HepG2 (cell line): Measurements from ENCODE around the gene PTPDC1. TPM values are rescaled to one million over a fixed set of nuclear protein-coding genes. Genes with fewer than 3 reads are reported as not detected.

Source experiments
- ATAC-seq: fragments of 200-7000 bp; cut with Tn5 transposase; 3 replicates; pipeline ENCODE4 v1.9.1; 2020; ENCODE audit warnings: mild to moderate bottlenecking, moderate library complexity
- BruUV-seq: library from RNA; stranded (reverse); fragments of 400-500 nt; replicated peaks from 2 replicates; lab custom pipeline; 2021; lab: Mats Ljungman, UMichigan
- CTCF ChIA-PET: fragments of 300-600 bp; formaldehyde crosslinking; extraction: SDS; loops from one replicate; lab custom pipeline; 2021; ENCODE audit warnings: low total read pairs, inconsistent platforms, low intra/inter-chr PET ratio; lab: Yijun Ruan, JAX
- POLR2A ChIA-PET: fragments of 350-600 bp; sonication (Branson Sonifier 250); formaldehyde crosslinking; loops from one replicate; lab custom pipeline; 2020; ENCODE audit warnings: antibody characterized with exemption, inconsistent platforms; lab: Yijun Ruan, JAX
- DNase-seq: peaks from one replicate; pipeline ENCODE4 v3.0.0-alpha.2; 2015; ENCODE audit warnings: low spot score
- FAIRE-seq: peaks from 3 replicates; lab custom pipeline; 2011; peaks lifted over from hg19 to GRCh38; lab: Jason Lieb, UNC
- H2AFZ ChIP-seq: one replicate; pipeline ENCODE4 v1.6.1; 2011; ENCODE audit warnings: low read length, inconsistent platforms
- H3K27ac ChIP-seq: fragments of 300-600 bp; 3 replicates; pipeline ENCODE4 v1.8.0; 2011; ENCODE audit warnings: mixed run types, mild to moderate bottlenecking, mixed read lengths, low read length, inconsistent platforms; ENCODE audit not compliant: insufficient read depth; ENCODE audit errors: extremely low read length
- H3K27me3 ChIP-seq, 2 experiments: fragments of 200-600 bp in 1 of 2; 2 replicates in 1 of 2; 3 replicates in 1 of 2; pipeline versions ENCODE4 v1.6.0 to v1.8.0; 2011; ENCODE audit warnings: low read length in 2 of 2, mild to moderate bottlenecking in 2 of 2, moderate library complexity in 2 of 2, inconsistent platforms in 1 of 2; ENCODE audit not compliant: insufficient read depth in 2 of 2, control insufficient read depth in 1 of 2
- H3K36me3 ChIP-seq, 2 experiments: fragments of 200-600 bp in 1 of 2; replicated peaks in 1 of 2; 2 replicates in 1 of 2; 3 replicates in 1 of 2; pipeline versions ENCODE4 v1.5.1 to v1.8.0; 2011; ENCODE audit warnings: low read length in 2 of 2, inconsistent platforms in 1 of 2; ENCODE audit not compliant: insufficient read depth in 2 of 2, control insufficient read depth in 1 of 2
- H3K4me1 ChIP-seq: 2 replicates; pipeline ENCODE4 v1.5.1; 2012; ENCODE audit warnings: low read length, inconsistent platforms; ENCODE audit not compliant: insufficient read depth
- H3K4me2 ChIP-seq: 2 replicates; pipeline ENCODE4 v1.6.0; 2011; ENCODE audit warnings: low read depth, low read length, inconsistent platforms
- H3K4me3 ChIP-seq, 3 experiments: fragments of 200-600 bp in 1 of 3; sonication (generic), shearing (Covaris generic) in 1 of 3; replicated peaks in 1 of 3; 2 replicates each; pipeline ENCODE4 v1.5.1; 2011 to 2016; ENCODE audit warnings: low read length in 3 of 3, inconsistent platforms in 2 of 3, low read depth in 2 of 3, mild to moderate bottlenecking in 2 of 3, control low read depth in 1 of 3, mixed read lengths in 1 of 3; ENCODE audit not compliant: insufficient read depth in 1 of 3
- H3K79me2 ChIP-seq: one replicate; pipeline ENCODE4 v1.6.1; 2011; ENCODE audit warnings: low read length, inconsistent platforms; ENCODE audit not compliant: insufficient read depth
- H3K9ac ChIP-seq: 2 replicates; pipeline ENCODE4 v1.6.0; 2011; ENCODE audit warnings: mild to moderate bottlenecking, low read depth, low read length, inconsistent platforms; ENCODE audit not compliant: insufficient read depth
- H3K9me3 ChIP-seq: 2 replicates; pipeline ENCODE4 v1.5.1; 2012; ENCODE audit warnings: mild to moderate bottlenecking, low read length
- H4K20me1 ChIP-seq: 2 replicates; pipeline ENCODE4 v1.6.0; 2011; ENCODE audit warnings: inconsistent platforms, mild to moderate bottlenecking, low read length, moderate library complexity; ENCODE audit not compliant: insufficient read depth
- ATF7 ChIP-seq, 2 experiments: fragments of 450-650 bp in 1 of 2; sonication (generic) in 1 of 2; formaldehyde crosslinking in 1 of 2; IDR thresholded peaks; 2 replicates each; pipeline versions ENCODE4 v1.4.0 to v1.6.1; 2016 to 2020; ENCODE audit warnings: antibody characterized with exemption in 1 of 2, mild to moderate bottlenecking in 1 of 2, missing genetic modification reagents in 1 of 2
- MIXL1 ChIP-seq: IDR thresholded peaks from 2 replicates; pipeline ENCODE4 v1.6.1; 2016
- POLR2G ChIP-seq: fragments of 200-400 bp; formaldehyde crosslinking; IDR thresholded peaks from 2 replicates; pipeline ENCODE4 v1.6.1; 2018; ENCODE audit warnings: mild to moderate bottlenecking, low read depth, low read length, moderate library complexity
- ZC3H4 ChIP-seq: sonication (generic); formaldehyde crosslinking; IDR thresholded peaks from 2 replicates; pipeline ENCODE4 v1.4.0; 2020; ENCODE audit warnings: missing genetic modification reagents, borderline replicate concordance
- ZHX1 ChIP-seq: sonication (generic); formaldehyde crosslinking; IDR thresholded peaks from 2 replicates; pipeline ENCODE4 v1.8.1; 2022; ENCODE audit warnings: low read depth, mild to moderate bottlenecking, missing genetic modification reagents
- ZNF333 ChIP-seq: sonication (generic); formaldehyde crosslinking; IDR thresholded peaks from 2 replicates; pipeline ENCODE4 v1.4.0; 2020; ENCODE audit warnings: mild to moderate bottlenecking, missing genetic modification reagents, borderline replicate concordance
- ZNF816 ChIP-seq: sonication (generic); formaldehyde crosslinking; IDR thresholded peaks from 2 replicates; pipeline ENCODE4 v1.8.0; 2022; ENCODE audit warnings: missing genetic modification reagents, mild to moderate bottlenecking, borderline replicate concordance
- in situ Hi-C: cut with HindIII; loops from 2 replicates; pipeline ENCODE4 v1.10.0; 2017; ENCODE audit warnings: low pct_unique_long_range_greater_than_20kb; ENCODE audit not compliant: extremely low pct_ligation_motif_present
- intact Hi-C: fragments of 100-400 bp; cut with micrococcal nuclease; formaldehyde crosslinking; loops from one replicate; pipeline ENCODE4 v1.10.0; 2022; ENCODE audit not compliant: unreplicated experiment
- polyA plus RNA-seq, 8 experiments: library from polyadenylated mRNA; depleted of rRNA in 3 of 8; stranded (reverse) in 7 of 8; unstranded in 1 of 8; fragments of >200 nt; fragmentation: Illumina TruSeq in 4 of 8; extraction: Trizol in 4 of 8; gene quantifications; 2 replicates each; pipeline versions ENCODE4 v1.2.1 to v1.2.3, GENCODE V29; 2011 to 2016; ENCODE audit warnings: low read depth in 4 of 8, missing spikeins in 1 of 8, mixed read lengths in 1 of 8; ENCODE audit not compliant: insufficient read depth in 1 of 8
- total RNA-seq, 5 experiments: library from RNA; depleted of rRNA; stranded (reverse); fragments of >200 nt; fragmentation: Illumina TruSeq; extraction: Trizol; gene quantifications; 2 replicates each; pipeline ENCODE4 v1.2.3, GENCODE V29; 2016; ENCODE audit warnings: low read depth in 1 of 5

Gene PTPDC1
- total and polyA plus RNA-seq, 2 of the 13 experiments (the other 11 are each of a cell fraction or from before 2014, with no cell fraction given) = 6.1 to 8.6 TPM

- Histone ChIP-seq H3K79me2 (peaks cover 22% of the 10 kb centered on the region), H3K36me3 (no peaks in the 10 kb centered on the region), H3K4me3 (no peak overlapping the region), H3K4me2 (no peak overlapping the region), H3K27me3 (no peaks in the 10 kb centered on the region; a peak in 1 of 5 replicates), H3K9ac (no peak overlapping the region)
- ChIA-PET POLR2A (no interaction called here), CTCF (no interaction called here)
- DNase-seq (no peak), FAIRE-seq (no peak)
- intact Hi-C loops = no loop called here
- no TSS peak for BruUV-seq
- TF ChIP-seq ATF7 (IDR thresholded peaks at IDR 0.05) (peak; percentile 72), ATF7 (CRISPR knock-in tag; IDR thresholded peaks at IDR 0.05) (no peak), ZNF333 (CRISPR knock-in tag) (no peak)
- TF ChIP-seq, all 625 proteins: peak for 1
- in situ Hi-C loops = no loop called here
- no peak for ATAC-seq
- Histone ChIP-seq H3K27ac (no peak overlapping the region), H4K20me1 (no peaks in the 10 kb centered on the region), H3K9me3 (no peaks in the 10 kb centered on the region), H3K4me1 (peaks cover 17% of the 10 kb centered on the region), H2AFZ (no peak overlapping the region)
Observed at GRCh38 chr9:94034511-94034910, 49.8 kb upstream of the PTPDC1 start.

- FAIRE-seq = no peak
Observed at GRCh38 chr9:94039786-94040185, 44.5 kb upstream of the PTPDC1 start.

More at GRCh38 chr9:94039786-94040185, 44.5 kb upstream of the PTPDC1 start:
- no peak for DNase-seq
- POLR2A ChIA-PET = no interaction called here
- TF ChIP-seq POLR2G = no peak
- TF ChIP-seq ZNF816 (CRISPR knock-in tag) = no peak
- no peak for TF ChIP-seq ZC3H4 (CRISPR knock-in tag)
- TF ChIP-seq ZHX1 (CRISPR knock-in tag) = no peak
- no peak for TF ChIP-seq MIXL1
- Histone ChIP-seq H3K27me3 (no peaks in the 10 kb centered on the region), H3K4me2 (no peak overlapping the region), H3K4me1 (no peaks in the 10 kb centered on the region), H3K27ac (no peak overlapping the region), H3K4me3 (no peak overlapping the region), H3K79me2 (no peaks in the 10 kb centered on the region), H3K36me3 (no peaks in the 10 kb centered on the region), H2AFZ (no peak overlapping the region), H3K9me3 (no peaks in the 10 kb centered on the region), H3K9ac (no peak overlapping the region), H4K20me1 (no peaks in the 10 kb centered on the region)
- intact Hi-C loops (no loop called here), in situ Hi-C loops (no loop called here)
- ATAC-seq = no peak
- CTCF ChIA-PET = no interaction called here
- no TSS peak for BruUV-seq
